ENCODE results near the gene CD200R1L.

CD200R1L gene

GRCh38 chr3:112770951-112771350, 75.7 kb downstream of the CD200R1L start:
- Histone ChIP-seq H3K4me3 (no peak overlapping the region), H3K9me3 (no peaks in the 10 kb centered on the region), H3K9ac (no peak overlapping the region), H3K36me3 (no peaks in the 10 kb centered on the region), H3K4me2 (no peak overlapping the region), H4K20me1 (no peaks in the 10 kb centered on the region), H3K4me1 (no peaks in the 10 kb centered on the region), H3K27ac (no peak overlapping the region), H3K27me3 (no peaks in the 10 kb centered on the region)
- no peak for TF ChIP-seq Cebpa-rat (IDR thresholded peaks at IDR 0.05)

- H3K4me1 ChIP-seq, result no peaks in the 10 kb centered on the region
- H3K36me3 ChIP-seq, result no peaks in the 10 kb centered on the region
- H3K9ac ChIP-seq, result no peak overlapping the region
- TF ChIP-seq Cebpa-rat (IDR thresholded peaks at IDR 0.05), result no peak
- H3K9me3 ChIP-seq, result no peaks in the 10 kb centered on the region
- H3K4me3 ChIP-seq, result no peak overlapping the region
- H3K27me3 ChIP-seq, result no peaks in the 10 kb centered on the region
- H3K27ac ChIP-seq, result no peak overlapping the region
- H4K20me1 ChIP-seq, result no peaks in the 10 kb centered on the region
- no peak overlapping the region for H3K4me2 ChIP-seq
Observed at GRCh38 chr3:112770032-112770626, 76.5 kb downstream of the CD200R1L start.

DNA sequence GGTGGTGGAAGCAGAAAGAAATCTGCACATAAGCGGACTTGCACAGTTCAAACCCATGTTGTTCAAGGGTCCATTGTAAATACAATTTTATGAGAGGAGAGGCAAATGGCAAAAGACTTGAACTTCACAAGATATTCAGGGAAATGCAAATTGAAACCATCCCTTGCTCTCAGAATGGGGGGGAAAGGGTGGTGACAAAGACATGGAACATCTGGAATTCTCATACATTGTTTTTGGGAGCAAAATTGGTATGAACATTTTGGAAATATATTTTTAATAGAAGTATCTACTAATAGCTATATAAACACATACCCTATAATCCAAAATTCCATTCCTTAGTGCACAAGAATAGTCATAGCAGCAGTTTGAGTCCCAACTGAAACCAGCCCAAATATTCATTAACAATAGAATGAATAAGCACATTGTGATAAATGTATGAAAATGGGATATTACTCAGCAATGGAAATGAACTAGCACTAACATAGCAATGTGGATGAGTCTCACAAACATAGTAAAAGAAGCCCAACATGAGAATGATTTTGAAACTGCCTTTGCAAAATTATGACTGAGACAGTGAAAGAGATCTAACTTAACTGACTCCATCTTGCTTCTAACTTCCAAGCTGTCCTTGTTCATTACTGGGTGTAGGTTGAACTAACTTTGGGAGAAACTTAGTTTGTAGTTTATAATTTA, 77.2 kb downstream of the CD200R1L start:
- Histone ChIP-seq H3K9ac (no peak overlapping the region), H3K4me1 (no peaks in the 10 kb centered on the region), H3K36me3 (no peaks in the 10 kb centered on the region), H4K20me1 (no peaks in the 10 kb centered on the region), H3K27me3 (no peaks in the 10 kb centered on the region), H3K9me3 (no peaks in the 10 kb centered on the region), H3K4me2 (no peak overlapping the region), H3K27ac (no peak overlapping the region), H3K4me3 (no peak overlapping the region)
- TF ChIP-seq Cebpa-rat (IDR thresholded peaks at IDR 0.05), result no peak

GRCh38 chr3:112767777-112768176, 78.9 kb downstream of the CD200R1L start:
- Histone ChIP-seq H4K20me1 (no peaks in the 10 kb centered on the region), H3K9ac (no peak overlapping the region), H3K4me2 (no peak overlapping the region), H3K36me3 (no peaks in the 10 kb centered on the region), H3K9me3 (no peaks in the 10 kb centered on the region), H3K4me3 (no peak overlapping the region), H3K27me3 (no peaks in the 10 kb centered on the region), H3K4me1 (no peaks in the 10 kb centered on the region), H3K27ac (no peak overlapping the region)
- no peak for TF ChIP-seq Cebpa-rat (IDR thresholded peaks at IDR 0.05)

GRCh38 chr3:112767177-112767576, 79.5 kb downstream of the CD200R1L start:
- H3K27me3 ChIP-seq, result no peaks in the 10 kb centered on the region
- TF ChIP-seq Cebpa-rat (IDR thresholded peaks at IDR 0.05), result no peak
- H3K36me3 ChIP-seq, result no peaks in the 10 kb centered on the region
- no peaks in the 10 kb centered on the region for H4K20me1 ChIP-seq
- H3K9ac ChIP-seq, result no peak overlapping the region
- H3K4me2 ChIP-seq, result no peak overlapping the region
- no peak overlapping the region for H3K27ac ChIP-seq
- H3K4me1 ChIP-seq, result no peaks in the 10 kb centered on the region
- H3K4me3 ChIP-seq, result no peak overlapping the region
- H3K9me3 ChIP-seq, result no peaks in the 10 kb centered on the region

All from BLaER1 (cell line).